HepG2 (cell line): ENCODE measurements around the gene PANK2. TPM values are rescaled to one million over a fixed set of nuclear protein-coding genes. Genes with fewer than 3 reads are reported as not detected.
A peak's percentile ranks its signal among the peaks of the same experiment; 100 is the strongest.

Source experiments
- ARNTL ChIP-seq: sonication (generic); formaldehyde crosslinking; IDR thresholded peaks from 2 replicates; pipeline ENCODE4 v1.4.0; 2020; ENCODE audit warnings: mild to moderate bottlenecking, missing genetic modification reagents
- ATF7-NPFF ChIP-seq: sonication (generic); formaldehyde crosslinking; IDR thresholded peaks from 2 replicates; pipeline ENCODE4 v1.8.1; 2023; ENCODE audit warnings: mild to moderate bottlenecking, low read depth, missing genetic modification reagents, moderate library complexity
- DDIT3 ChIP-seq: sonication (generic); formaldehyde crosslinking; IDR thresholded peaks from 2 replicates; pipeline ENCODE4 v1.4.0; 2020; ENCODE audit warnings: mild to moderate bottlenecking, missing genetic modification reagents
- FOXP4 ChIP-seq: sonication (generic); formaldehyde crosslinking; IDR thresholded peaks from 2 replicates; pipeline ENCODE4 v1.4.0; 2020; ENCODE audit warnings: missing genetic modification reagents
- KDM1A ChIP-seq: IDR thresholded peaks from 2 replicates; pipeline ENCODE4 v1.6.1; 2016; ENCODE audit warnings: missing compliant biosample characterization
- MIER2 ChIP-seq: IDR thresholded peaks from 2 replicates; pipeline ENCODE4 v1.6.1; 2016; ENCODE audit warnings: missing biosample characterization, missing genetic modification reagents
- MLLT10 ChIP-seq: sonication (generic); formaldehyde crosslinking; IDR thresholded peaks from 2 replicates; pipeline ENCODE4 v1.4.0; 2020; ENCODE audit warnings: missing genetic modification reagents
- POLR2AphosphoS2 ChIP-seq: IDR thresholded peaks from 2 replicates; pipeline ENCODE4 v1.6.1; 2011; ENCODE audit warnings: low read depth, low read length, improper control_type of control experiment
- RBAK ChIP-seq: sonication (generic); formaldehyde crosslinking; IDR thresholded peaks from 2 replicates; pipeline ENCODE4 v1.5.1; 2020; ENCODE audit warnings: mild to moderate bottlenecking, missing genetic modification reagents
- SRSF4 ChIP-seq: fragments of 200-400 bp; formaldehyde crosslinking; IDR thresholded peaks from one replicate; pipeline ENCODE4 v1.6.1; 2018; ENCODE audit warnings: mild to moderate bottlenecking, low read depth, low read length, moderate library complexity; ENCODE audit not compliant: poor library complexity, severe bottlenecking
- TBP ChIP-seq: sonication (generic); formaldehyde crosslinking; IDR thresholded peaks from 2 replicates; pipeline ENCODE4 v1.5.0; 2020; ENCODE audit warnings: missing genetic modification reagents
- U2AF2 ChIP-seq: fragments of 200-400 bp; formaldehyde crosslinking; IDR thresholded peaks from 2 replicates; pipeline ENCODE4 v1.6.1; 2017; ENCODE audit warnings: low read depth, mild to moderate bottlenecking, low read length
- WIZ ChIP-seq: sonication (generic); formaldehyde crosslinking; IDR thresholded peaks from 2 replicates; pipeline ENCODE4 v1.5.1; 2020; ENCODE audit warnings: mild to moderate bottlenecking, missing genetic modification reagents
- ZBTB26 ChIP-seq: IDR thresholded peaks from 2 replicates; pipeline ENCODE4 v1.6.1; 2016; ENCODE audit warnings: missing compliant biosample characterization, missing genetic modification reagents, borderline replicate concordance
- ZNF333 ChIP-seq: sonication (generic); formaldehyde crosslinking; IDR thresholded peaks from 2 replicates; pipeline ENCODE4 v1.4.0; 2020; ENCODE audit warnings: mild to moderate bottlenecking, missing genetic modification reagents, borderline replicate concordance
- ZNF782 ChIP-seq: sonication (generic); formaldehyde crosslinking; IDR thresholded peaks from 2 replicates; pipeline ENCODE4 v1.4.0; 2020; ENCODE audit warnings: missing genetic modification reagents, mild to moderate bottlenecking, borderline replicate concordance
- ZNF788 ChIP-seq: sonication (generic); formaldehyde crosslinking; IDR thresholded peaks from 2 replicates; pipeline ENCODE4 v1.5.0; 2020; ENCODE audit warnings: mild to moderate bottlenecking, missing genetic modification reagents, borderline replicate concordance
- polyA plus RNA-seq, 8 experiments: library from polyadenylated mRNA; depleted of rRNA in 3 of 8; stranded (reverse) in 7 of 8; unstranded in 1 of 8; fragments of >200 nt; fragmentation: Illumina TruSeq in 4 of 8; extraction: Trizol in 4 of 8; gene quantifications; 2 replicates each; pipeline versions ENCODE4 v1.2.1 to v1.2.3, GENCODE V29; 2011 to 2016; ENCODE audit warnings: low read depth in 4 of 8, missing spikeins in 1 of 8, mixed read lengths in 1 of 8; ENCODE audit not compliant: insufficient read depth in 1 of 8
- total RNA-seq, 5 experiments: library from RNA; depleted of rRNA; stranded (reverse); fragments of >200 nt; fragmentation: Illumina TruSeq; extraction: Trizol; gene quantifications; 2 replicates each; pipeline ENCODE4 v1.2.3, GENCODE V29; 2016; ENCODE audit warnings: low read depth in 1 of 5
- TF ChIP-seq, protein P1 (sequence below): sonication (generic); formaldehyde crosslinking; IDR thresholded peaks from 2 replicates; pipeline ENCODE4 v1.5.1; 2020; ENCODE audit warnings: missing genetic modification reagents, mild to moderate bottlenecking, borderline replicate concordance
- TF ChIP-seq, protein P2 (sequence below): sonication (generic); formaldehyde crosslinking; IDR thresholded peaks from 2 replicates; pipeline ENCODE4 v1.4.0; 2020; ENCODE audit warnings: missing genetic modification reagents, borderline replicate concordance

PANK2 gene
- total and polyA plus RNA-seq, 2 of the 13 experiments (the other 11 are each of a cell fraction or from before 2014, with no cell fraction given): 39.2 to 123 TPM

DNA sequence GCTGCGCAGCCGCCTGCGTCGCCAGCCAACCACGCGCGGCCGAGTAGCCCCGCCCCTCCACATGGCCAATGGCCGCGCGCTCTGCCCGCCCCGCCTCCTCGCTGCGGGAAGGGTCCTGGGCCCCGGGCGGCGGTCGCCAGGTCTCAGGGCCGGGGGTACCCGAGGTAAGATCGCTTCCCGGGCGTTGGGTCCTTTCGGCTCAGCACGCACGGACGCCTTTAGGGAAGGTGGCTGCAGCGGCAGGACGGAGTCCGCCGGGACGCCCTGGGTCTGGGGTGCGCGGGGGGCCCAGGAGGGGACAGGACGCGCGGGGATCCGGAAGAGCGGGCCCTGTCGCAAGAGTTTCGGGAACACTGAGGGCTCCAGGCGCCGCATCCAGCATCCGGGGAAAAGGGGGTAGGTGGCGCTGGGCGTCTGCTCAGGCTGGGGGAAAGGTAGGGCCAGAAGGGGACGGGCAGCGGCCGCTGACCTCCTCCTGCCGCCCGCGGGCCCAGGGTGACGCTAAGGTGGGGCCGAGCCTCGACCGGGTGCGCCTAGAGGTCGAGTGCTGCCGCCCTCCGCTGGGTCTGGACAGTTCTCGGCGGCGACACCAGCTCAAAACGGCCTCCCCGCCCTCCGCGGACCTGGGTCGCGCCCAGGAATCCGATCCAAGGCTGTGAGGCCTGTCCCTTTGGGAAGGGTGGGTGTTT is 42.3 kb upstream of the PANK2 start, which contains the start of gene MAVS (continued):
- TF ChIP-seq, protein P1, sequence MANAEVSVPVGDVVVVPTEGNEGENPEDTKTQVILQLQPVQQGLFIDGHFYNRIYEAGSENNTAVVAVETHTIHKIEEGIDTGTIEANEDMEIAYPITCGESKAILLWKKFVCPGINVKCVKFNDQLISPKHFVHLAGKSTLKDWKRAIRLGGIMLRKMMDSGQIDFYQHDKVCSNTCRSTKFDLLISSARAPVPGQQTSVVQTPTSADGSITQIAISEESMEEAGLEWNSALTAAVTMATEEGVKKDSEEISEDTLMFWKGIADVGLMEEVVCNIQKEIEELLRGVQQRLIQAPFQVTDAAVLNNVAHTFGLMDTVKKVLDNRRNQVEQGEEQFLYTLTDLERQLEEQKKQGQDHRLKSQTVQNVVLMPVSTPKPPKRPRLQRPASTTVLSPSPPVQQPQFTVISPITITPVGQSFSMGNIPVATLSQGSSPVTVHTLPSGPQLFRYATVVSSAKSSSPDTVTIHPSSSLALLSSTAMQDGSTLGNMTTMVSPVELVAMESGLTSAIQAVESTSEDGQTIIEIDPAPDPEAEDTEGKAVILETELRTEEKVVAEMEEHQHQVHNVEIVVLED (CRISPR knock-in tag): peak; percentile 64; the same call in 1 of the 2 replicates
- peak; percentile 87 for TF ChIP-seq WIZ (CRISPR knock-in tag)
- TF ChIP-seq ZBTB26 (CRISPR knock-in tag): no peak; the same call in none of the 2 replicates
- peak; percentile 97 for TF ChIP-seq ATF7-NPFF (CRISPR knock-in tag)
- no peak for TF ChIP-seq RBAK
- TF ChIP-seq TBP (CRISPR knock-in tag): 0 out of 2 replicates have a peak, but pooled peaks have one; percentile 2
- no peak for TF ChIP-seq SRSF4
- TF ChIP-seq U2AF2: no peak
- no peak for TF ChIP-seq MLLT10 (CRISPR knock-in tag)
- TF ChIP-seq ARNTL (CRISPR knock-in tag): peak; percentile 46; the same call in 1 of the 2 replicates
- TF ChIP-seq FOXP4 (CRISPR knock-in tag): no peak; the same call in 1 of the 2 replicates
- TF ChIP-seq, protein P2, sequence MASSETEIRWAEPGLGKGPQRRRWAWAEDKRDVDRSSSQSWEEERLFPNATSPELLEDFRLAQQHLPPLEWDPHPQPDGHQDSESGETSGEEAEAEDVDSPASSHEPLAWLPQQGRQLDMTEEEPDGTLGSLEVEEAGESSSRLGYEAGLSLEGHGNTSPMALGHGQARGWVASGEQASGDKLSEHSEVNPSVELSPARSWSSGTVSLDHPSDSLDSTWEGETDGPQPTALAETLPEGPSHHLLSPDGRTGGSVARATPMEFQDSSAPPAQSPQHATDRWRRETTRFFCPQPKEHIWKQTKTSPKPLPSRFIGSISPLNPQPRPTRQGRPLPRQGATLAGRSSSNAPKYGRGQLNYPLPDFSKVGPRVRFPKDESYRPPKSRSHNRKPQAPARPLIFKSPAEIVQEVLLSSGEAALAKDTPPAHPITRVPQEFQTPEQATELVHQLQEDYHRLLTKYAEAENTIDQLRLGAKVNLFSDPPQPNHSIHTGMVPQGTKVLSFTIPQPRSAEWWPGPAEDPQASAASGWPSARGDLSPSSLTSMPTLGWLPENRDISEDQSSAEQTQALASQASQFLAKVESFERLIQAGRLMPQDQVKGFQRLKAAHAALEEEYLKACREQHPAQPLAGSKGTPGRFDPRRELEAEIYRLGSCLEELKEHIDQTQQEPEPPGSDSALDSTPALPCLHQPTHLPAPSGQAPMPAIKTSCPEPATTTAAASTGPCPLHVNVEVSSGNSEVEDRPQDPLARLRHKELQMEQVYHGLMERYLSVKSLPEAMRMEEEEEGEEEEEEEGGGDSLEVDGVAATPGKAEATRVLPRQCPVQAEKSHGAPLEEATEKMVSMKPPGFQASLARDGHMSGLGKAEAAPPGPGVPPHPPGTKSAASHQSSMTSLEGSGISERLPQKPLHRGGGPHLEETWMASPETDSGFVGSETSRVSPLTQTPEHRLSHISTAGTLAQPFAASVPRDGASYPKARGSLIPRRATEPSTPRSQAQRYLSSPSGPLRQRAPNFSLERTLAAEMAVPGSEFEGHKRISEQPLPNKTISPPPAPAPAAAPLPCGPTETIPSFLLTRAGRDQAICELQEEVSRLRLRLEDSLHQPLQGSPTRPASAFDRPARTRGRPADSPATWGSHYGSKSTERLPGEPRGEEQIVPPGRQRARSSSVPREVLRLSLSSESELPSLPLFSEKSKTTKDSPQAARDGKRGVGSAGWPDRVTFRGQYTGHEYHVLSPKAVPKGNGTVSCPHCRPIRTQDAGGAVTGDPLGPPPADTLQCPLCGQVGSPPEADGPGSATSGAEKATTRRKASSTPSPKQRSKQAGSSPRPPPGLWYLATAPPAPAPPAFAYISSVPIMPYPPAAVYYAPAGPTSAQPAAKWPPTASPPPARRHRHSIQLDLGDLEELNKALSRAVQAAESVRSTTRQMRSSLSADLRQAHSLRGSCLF (CRISPR knock-in tag): no peak; the same call in none of the 2 replicates
- no peak; the same call in 1 of the 2 replicates for TF ChIP-seq POLR2AphosphoS2
- TF ChIP-seq ZNF782 (CRISPR knock-in tag): no peak
- no peak for TF ChIP-seq DDIT3 (CRISPR knock-in tag)
- TF ChIP-seq ZNF333 (CRISPR knock-in tag): peak; percentile 89
- no peak for TF ChIP-seq KDM1A (CRISPR knock-in tag)
- no peak for TF ChIP-seq ZNF788
- TF ChIP-seq MIER2 (CRISPR knock-in tag): no peak
